Endothelial cell (in vitro differentiated cells): ENCODE measurements around the gene WNT9A. TPM values are rescaled to one million over a fixed set of nuclear protein-coding genes. Genes with fewer than 3 reads are reported as not detected.

Experiments
- DNase-seq: peaks from one replicate; pipeline ENCODE4 v3.0.0; 2021; ENCODE audit warnings: low spot score
- H3K27ac Mint-ChIP-seq: one replicate; pipeline ENCODE4 v1.8.0; 2021; ENCODE audit warnings: mixed read lengths, inconsistent platforms; ENCODE audit not compliant: unreplicated experiment
- H3K27me3 Mint-ChIP-seq: one replicate; pipeline ENCODE4 v1.8.0; 2021; ENCODE audit warnings: mild to moderate bottlenecking, moderate library complexity, mixed read lengths, inconsistent platforms; ENCODE audit not compliant: unreplicated experiment
- H3K36me3 Mint-ChIP-seq: one replicate; pipeline ENCODE4 v1.8.0; 2021; ENCODE audit warnings: mild to moderate bottlenecking, low read depth, mixed read lengths, inconsistent platforms; ENCODE audit not compliant: unreplicated experiment
- H3K4me1 Mint-ChIP-seq: one replicate; pipeline ENCODE4 v1.8.0; 2021; ENCODE audit warnings: mild to moderate bottlenecking, mixed read lengths, inconsistent platforms; ENCODE audit not compliant: unreplicated experiment
- H3K4me3 Mint-ChIP-seq: one replicate; pipeline ENCODE4 v1.8.0; 2021; ENCODE audit warnings: mild to moderate bottlenecking, mixed read lengths, inconsistent platforms; ENCODE audit not compliant: unreplicated experiment
- H3K9me3 Mint-ChIP-seq: one replicate; pipeline ENCODE4 v1.8.0; 2021; ENCODE audit warnings: mixed read lengths, inconsistent platforms; ENCODE audit not compliant: unreplicated experiment
- CTCF ChIP-seq: fragments of 200-600 bp; sonication (generic); IDR thresholded peaks from one replicate; pipeline ENCODE4 v1.5.0; 2021; ENCODE audit warnings: antibody characterized with exemption; ENCODE audit not compliant: unreplicated experiment
- total RNA-seq: library from RNA; stranded (reverse); fragmentation: NEBNext Ultra II Directional; extraction: Animal tissue kit (Norgen Biotek cat#: 25700); gene quantifications from one replicate; pipeline ENCODE4 v1.2.1, GENCODE V29; 2021; ENCODE audit not compliant: unreplicated experiment

WNT9A gene
- total RNA-seq, 1 donor from 2014 or later: 1.0 TPM

GRCh38 chr1:227945891-227946623 lies 1.7 kb downstream of the WNT9A start:
- no peaks in the 10 kb centered on the region for H3K4me1 Mint-ChIP-seq
- TF ChIP-seq CTCF: no peak
- no peaks in the 10 kb centered on the region for H3K36me3 Mint-ChIP-seq
- H3K9me3 Mint-ChIP-seq: no peaks in the 10 kb centered on the region
- peak; percentile 9 for DNase-seq
- H3K27me3 Mint-ChIP-seq: peaks cover 13% of the 10 kb centered on the region
- H3K27ac Mint-ChIP-seq: no peak overlapping the region
- peak overlapping the region; percentile 59 for H3K4me3 Mint-ChIP-seq

DNA sequence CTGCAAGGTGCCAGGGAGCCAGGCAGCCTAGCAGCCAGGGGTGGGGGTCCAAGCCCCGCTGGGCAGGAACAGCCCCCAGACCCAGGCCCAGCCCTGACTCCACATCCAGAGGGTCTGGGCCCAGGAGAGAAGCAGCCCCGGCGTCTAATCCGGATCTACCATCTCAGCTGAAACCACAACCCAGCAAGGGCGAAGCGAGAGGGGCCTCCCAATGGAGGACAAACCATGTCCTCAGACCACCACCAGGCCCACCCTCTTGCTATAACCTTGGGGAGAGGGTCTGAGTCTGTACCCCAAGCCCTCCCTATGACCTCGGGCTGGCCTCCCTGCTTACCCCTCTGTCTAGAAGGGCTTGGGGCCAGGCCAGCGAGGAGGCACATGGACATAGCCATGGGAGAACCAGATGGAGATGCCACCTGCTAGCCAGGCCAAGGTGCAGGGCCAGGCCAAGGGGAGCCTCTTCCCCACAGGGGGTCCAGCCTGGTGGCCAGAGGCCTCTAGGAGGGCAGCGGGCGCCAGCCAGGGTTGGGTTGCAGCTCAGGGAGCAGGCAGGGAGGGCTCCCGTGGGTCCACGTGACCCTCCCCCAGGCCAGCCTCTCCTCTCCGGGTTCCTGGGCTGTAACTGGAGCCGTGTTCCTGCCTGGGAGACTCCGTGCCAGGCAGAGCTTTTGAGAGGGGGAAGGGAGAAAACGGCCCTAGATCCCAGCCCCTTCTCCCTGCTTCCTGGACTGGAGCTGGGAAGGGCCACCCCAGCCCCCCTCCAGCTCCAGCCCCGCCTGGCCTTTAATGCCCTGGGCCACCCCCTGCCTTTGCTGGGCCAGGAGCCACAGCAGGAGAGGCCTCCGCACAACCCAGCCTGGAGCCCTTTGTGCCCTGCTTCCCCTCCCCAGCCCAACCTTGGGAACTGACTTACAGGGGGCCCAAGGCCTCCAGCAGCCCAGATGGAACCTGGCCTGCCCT lies 2.5 kb downstream of the WNT9A start:
- peaks cover 13% of the 10 kb centered on the region for H3K27me3 Mint-ChIP-seq
- DNase-seq: no peak
- H3K9me3 Mint-ChIP-seq: no peaks in the 10 kb centered on the region
- TF ChIP-seq CTCF: no peak
- no peak overlapping the region for H3K27ac Mint-ChIP-seq
- H3K36me3 Mint-ChIP-seq: no peaks in the 10 kb centered on the region
- H3K4me3 Mint-ChIP-seq: no peak overlapping the region
- no peaks in the 10 kb centered on the region for H3K4me1 Mint-ChIP-seq

GRCh38 chr1:227944090-227944930 lies 3.4 kb downstream of the WNT9A start:
- Mint-ChIP-seq H3K4me1 (no peaks in the 10 kb centered on the region), H3K36me3 (no peaks in the 10 kb centered on the region), H3K4me3 (no peak overlapping the region), H3K27ac (no peak overlapping the region), H3K27me3 (peaks cover 13% of the 10 kb centered on the region), H3K9me3 (no peaks in the 10 kb centered on the region)
- no peak for DNase-seq
- no peak for TF ChIP-seq CTCF

DNA sequence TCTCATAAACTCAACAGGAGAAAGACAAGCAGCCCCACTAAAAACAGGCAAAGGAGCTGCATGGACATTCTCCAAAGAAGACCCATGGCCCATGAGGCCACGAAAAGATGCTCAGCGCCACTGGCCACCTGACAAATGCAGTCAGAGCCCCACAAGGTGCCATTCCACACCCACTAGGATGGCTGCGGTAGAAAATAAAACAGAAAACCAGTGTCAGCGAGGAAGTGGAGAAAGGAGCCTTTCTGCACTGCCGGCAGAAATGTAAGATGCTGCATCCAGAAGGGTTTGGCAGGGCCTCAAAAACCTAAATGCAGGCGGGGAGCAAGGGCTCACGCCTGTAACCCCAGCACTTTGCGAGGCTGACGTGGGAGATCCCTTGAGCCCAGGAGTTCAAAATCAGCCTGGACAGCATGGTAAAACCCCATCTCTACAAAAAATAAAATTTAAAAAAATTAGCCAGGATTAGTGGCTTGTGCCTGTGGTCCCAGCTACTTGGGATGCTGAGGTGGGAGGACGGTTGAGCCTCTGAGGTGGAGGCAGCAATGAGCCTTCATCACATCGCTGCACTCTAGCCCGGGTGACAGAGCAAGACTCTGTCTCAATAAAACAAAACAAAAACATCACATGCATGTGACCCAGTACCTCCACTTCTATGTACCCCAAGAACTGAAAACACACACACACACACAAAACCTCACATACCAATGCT lies 4.2 kb downstream of the WNT9A start:
- Mint-ChIP-seq H3K9me3 (no peaks in the 10 kb centered on the region), H3K4me1 (peaks cover 2% of the 10 kb centered on the region), H3K27me3 (peaks cover 5% of the 10 kb centered on the region), H3K27ac (no peak overlapping the region), H3K4me3 (no peak overlapping the region), H3K36me3 (no peaks in the 10 kb centered on the region)
- no peak for DNase-seq
- no peak for TF ChIP-seq CTCF
